IPS-15b (cell line): Measurements from ENCODE around the gene POLQ.
"Not testable (repeated sequence)": the region's sequence is repeated elsewhere in the genome, so short reads cannot be mapped to it uniquely, and the experiment has no call there.

Experiments used
- H3K27me3 ChIP-seq: one replicate; pipeline ENCODE4 v1.6.1; 2013; ENCODE audit warnings: low read length; ENCODE audit not compliant: control insufficient read depth, insufficient read depth
- H3K36me3 ChIP-seq: one replicate; pipeline ENCODE4 v1.6.1; 2013; ENCODE audit warnings: low read length; ENCODE audit not compliant: control insufficient read depth, insufficient read depth
- H3K4me1 ChIP-seq: one replicate; pipeline ENCODE4 v1.6.1; 2013; ENCODE audit warnings: mild to moderate bottlenecking, low read length; ENCODE audit not compliant: control insufficient read depth, insufficient read depth
- H3K4me3 ChIP-seq: one replicate; pipeline ENCODE4 v1.5.1; 2013; ENCODE audit warnings: low read depth, low read length
- H3K9ac ChIP-seq: one replicate; pipeline ENCODE4 v1.6.1; 2013; ENCODE audit warnings: low read depth, mild to moderate bottlenecking, low read length
- H3K9me3 ChIP-seq: one replicate; pipeline ENCODE4 v1.6.1; 2013; ENCODE audit warnings: mild to moderate bottlenecking, low read length; ENCODE audit not compliant: control insufficient read depth, insufficient read depth

Gene POLQ

GRCh38 chr3:121545574-121546455 is at the start of gene POLQ:
Gene POLQ (minus strand): TSS chr3:121545988. CDS start chr3:121545877, 111 bp downstream.
- Histone ChIP-seq H3K36me3 (peaks cover 3% of the 10 kb centered on the region), H3K27me3 (no peaks in the 10 kb centered on the region), H3K9me3 (no peaks in the 10 kb centered on the region), H3K4me3 (peak within 1 kb of the TSS; percentile 88), H3K9ac (peak within 1 kb of the TSS; percentile 67), H3K4me1 (no peaks in the 10 kb centered on the region)

DNA sequence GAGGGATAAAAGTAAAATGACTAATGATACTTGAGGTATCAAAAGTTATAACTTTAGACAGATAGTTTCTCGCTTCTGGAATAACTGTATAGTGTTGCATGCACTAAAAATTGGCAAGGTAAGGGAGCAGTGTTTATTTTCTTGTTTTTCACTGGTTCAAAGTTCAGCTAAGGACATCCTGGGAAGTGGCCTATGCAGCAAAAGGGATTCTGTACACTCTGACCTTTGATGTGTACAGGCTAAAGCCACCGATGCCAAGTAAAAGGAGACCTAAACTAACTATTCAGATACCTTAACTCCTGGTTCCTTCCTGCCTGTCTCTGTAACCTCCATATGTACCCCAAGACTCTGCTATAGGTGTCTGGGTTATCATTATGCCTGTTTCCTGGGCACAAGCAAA is 49.1 kb upstream of the POLQ start:
- Histone ChIP-seq H3K4me3 (no peak overlapping the region), H3K27me3 (no peaks in the 10 kb centered on the region), H3K36me3 (no peaks in the 10 kb centered on the region), H3K9me3 (no peaks in the 10 kb centered on the region), H3K9ac (no peak overlapping the region), H3K4me1 (peaks cover 22% of the 10 kb centered on the region)

- H3K36me3 ChIP-seq, H3K9me3 ChIP-seq, H3K27me3 ChIP-seq, H3K4me3 ChIP-seq, H3K9ac ChIP-seq: not testable (repeated sequence)
- peaks cover 22% of the 10 kb centered on the region for H3K4me1 ChIP-seq
Observed at GRCh38 chr3:121593806-121594205, 48.0 kb upstream of the POLQ start.

DNA sequence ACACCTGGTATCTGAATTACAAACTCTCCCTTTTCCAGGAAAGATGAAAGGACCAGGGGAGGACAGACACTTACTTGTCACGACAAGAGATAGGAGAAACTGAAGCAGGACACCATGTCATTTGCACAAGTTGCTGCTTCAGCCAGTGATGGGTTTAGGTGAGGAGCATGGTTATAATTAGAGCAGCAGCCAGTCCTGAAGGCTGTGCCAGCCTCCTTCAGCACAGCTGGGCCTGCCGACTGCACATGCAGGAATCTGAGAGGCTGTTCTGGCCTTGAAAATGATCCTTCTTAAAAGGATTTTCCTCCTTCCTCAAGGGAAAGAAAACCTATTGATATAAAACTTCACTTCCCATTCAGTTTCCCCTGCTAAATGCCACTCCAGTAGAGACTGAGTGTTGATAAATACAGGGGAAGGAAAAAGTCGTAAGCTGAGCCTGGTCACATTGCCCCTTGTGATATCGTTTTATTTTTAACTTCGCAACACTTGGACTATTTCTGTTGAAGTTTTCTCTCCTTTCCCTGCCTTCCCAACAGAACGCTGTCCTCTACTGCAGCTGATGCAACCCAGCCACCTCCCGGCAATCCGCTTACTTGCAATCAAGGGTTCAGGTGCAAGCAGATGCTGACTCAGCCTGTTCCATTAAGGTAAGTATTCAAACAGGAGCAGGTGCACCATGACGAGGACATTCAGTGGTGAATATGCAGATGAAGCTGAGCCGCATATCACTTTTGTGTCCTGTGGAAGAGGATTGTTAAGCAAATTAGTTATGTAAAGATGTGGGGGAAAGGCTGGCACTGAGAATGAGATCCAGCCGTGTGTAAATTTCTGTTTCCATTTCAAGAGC is 47.3 kb upstream of the POLQ start, which contains the start of gene FBXO40:
FBXO40 (plus strand) TSS at position 524 of the 847 bp plus-strand sequence. CDS start 27,197 bp downstream, outside the sequence.
- H3K27me3 ChIP-seq: no peaks in the 10 kb centered on the region
- H3K9ac ChIP-seq: peak within 1 kb of the TSS; percentile 82
- no peaks in the 10 kb centered on the region for H3K36me3 ChIP-seq
- peak within 1 kb of the TSS; percentile 1 for H3K4me3 ChIP-seq
- H3K4me1 ChIP-seq: peaks cover 22% of the 10 kb centered on the region
- H3K9me3 ChIP-seq: no peaks in the 10 kb centered on the region

- Histone ChIP-seq H3K9me3 (no peaks in the 10 kb centered on the region), H3K36me3 (no peaks in the 10 kb centered on the region), H3K4me3 (no peak overlapping the region), H3K4me1 (no peaks in the 10 kb centered on the region), H3K9ac (no peak overlapping the region), H3K27me3 (no peaks in the 10 kb centered on the region)
Observed at GRCh38 chr3:121584418-121584817, 38.6 kb upstream of the POLQ start.

- Histone ChIP-seq H3K4me1 (no peaks in the 10 kb centered on the region), H3K9me3 (no peaks in the 10 kb centered on the region), H3K9ac (no peak overlapping the region), H3K4me3 (no peak overlapping the region), H3K27me3 (no peaks in the 10 kb centered on the region), H3K36me3 (no peaks in the 10 kb centered on the region)
Observed at GRCh38 chr3:121581691-121582090, 35.9 kb upstream of the POLQ start.

- Histone ChIP-seq H3K4me3 (no peak overlapping the region), H3K27me3 (no peaks in the 10 kb centered on the region), H3K9me3 (no peaks in the 10 kb centered on the region), H3K4me1 (peaks cover 9% of the 10 kb centered on the region), H3K36me3 (no peaks in the 10 kb centered on the region), H3K9ac (no peak overlapping the region)
Observed at GRCh38 chr3:121574449-121574848, 28.7 kb upstream of the POLQ start.

DNA sequence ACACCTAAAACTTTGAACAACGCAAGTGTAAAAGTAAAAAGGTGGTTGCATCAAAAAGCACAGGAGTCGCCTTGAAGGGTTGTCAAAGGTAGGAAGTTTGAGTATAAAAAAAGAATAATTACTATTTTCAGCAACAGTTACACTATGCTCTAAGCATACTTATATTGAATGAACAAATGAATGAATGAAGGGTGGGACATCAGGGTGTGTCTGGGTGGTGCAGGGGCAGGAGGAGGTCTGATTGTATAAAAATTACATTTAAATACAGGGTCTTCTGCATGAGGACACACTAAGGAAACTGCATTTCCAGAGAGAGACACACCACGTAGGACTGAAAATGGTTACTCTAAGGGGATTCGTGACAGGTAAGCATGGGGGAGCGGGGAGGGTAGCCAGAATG is 21.9 kb upstream of the POLQ start, which contains the start of gene ARGFX:
ARGFX (plus strand) TSS at position 301 of the 400 bp plus-strand sequence. CDS start 2,765 bp downstream, outside the sequence.
- no peak within 1 kb of the TSS for H3K4me3 ChIP-seq
- H3K36me3 ChIP-seq: no peaks in the 10 kb centered on the region
- H3K27me3 ChIP-seq: no peaks in the 10 kb centered on the region
- peaks cover 9% of the 10 kb centered on the region for H3K4me1 ChIP-seq
- no peak within 1 kb of the TSS for H3K9ac ChIP-seq
- H3K9me3 ChIP-seq: no peaks in the 10 kb centered on the region

GRCh38 chr3:121566773-121567172 is 21.0 kb upstream of the POLQ start:
- H3K4me3 ChIP-seq: no peak overlapping the region

GRCh38 chr3:121562148-121562547 is 16.4 kb upstream of the POLQ start:
- Histone ChIP-seq H3K27me3 (no peaks in the 10 kb centered on the region), H3K9me3 (no peaks in the 10 kb centered on the region), H3K4me1 (peaks cover 5% of the 10 kb centered on the region), H3K36me3 (no peaks in the 10 kb centered on the region), H3K9ac (no peak overlapping the region), H3K4me3 (no peak overlapping the region)

More at GRCh38 chr3:121566773-121567172, 21.0 kb upstream of the POLQ start:
- no peaks in the 10 kb centered on the region for H3K27me3 ChIP-seq
- no peak overlapping the region for H3K9ac ChIP-seq
- H3K4me1 ChIP-seq: peaks cover 13% of the 10 kb centered on the region
- no peaks in the 10 kb centered on the region for H3K9me3 ChIP-seq
- H3K36me3 ChIP-seq: no peaks in the 10 kb centered on the region

DNA sequence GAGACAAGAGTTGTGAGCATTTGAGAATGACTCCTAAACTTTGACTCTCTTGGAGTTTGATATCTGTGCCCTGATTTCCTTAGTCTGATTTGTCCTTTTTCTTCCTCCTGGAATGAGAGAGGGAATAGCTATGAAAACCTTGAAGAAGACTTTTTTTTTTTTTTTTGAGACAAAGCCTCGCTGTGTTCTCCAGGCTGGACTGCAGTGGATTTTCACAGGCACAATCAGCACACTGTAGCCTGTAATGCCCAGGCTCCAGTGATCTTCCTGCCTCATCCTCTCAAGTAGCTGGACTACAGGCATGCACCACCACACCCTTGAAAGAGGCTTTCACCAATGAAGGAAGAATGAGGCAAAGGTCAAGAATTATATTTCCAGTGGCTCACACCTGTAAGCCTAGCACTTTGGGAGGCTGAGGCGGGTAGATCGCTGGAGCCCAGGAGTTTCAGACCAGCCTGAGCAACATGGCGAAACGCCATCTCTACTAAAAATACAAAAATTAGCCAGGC is 11.7 kb upstream of the POLQ start:
- Histone ChIP-seq H3K9ac (no peak overlapping the region), H3K4me3 (no peak overlapping the region), H3K36me3 (no peaks in the 10 kb centered on the region), H3K9me3 (no peaks in the 10 kb centered on the region), H3K4me1 (peaks cover 5% of the 10 kb centered on the region), H3K27me3 (no peaks in the 10 kb centered on the region)
